Measurements from ENCODE around the gene FIZ1. TPM values are rescaled to one million over a fixed set of nuclear protein-coding genes. Genes with fewer than 3 reads are reported as not detected.

The FIZ1 gene
- total and polyA plus RNA-seq, 2 experiments from 2014 or later = 12.8 to 18.7 TPM

DNA sequence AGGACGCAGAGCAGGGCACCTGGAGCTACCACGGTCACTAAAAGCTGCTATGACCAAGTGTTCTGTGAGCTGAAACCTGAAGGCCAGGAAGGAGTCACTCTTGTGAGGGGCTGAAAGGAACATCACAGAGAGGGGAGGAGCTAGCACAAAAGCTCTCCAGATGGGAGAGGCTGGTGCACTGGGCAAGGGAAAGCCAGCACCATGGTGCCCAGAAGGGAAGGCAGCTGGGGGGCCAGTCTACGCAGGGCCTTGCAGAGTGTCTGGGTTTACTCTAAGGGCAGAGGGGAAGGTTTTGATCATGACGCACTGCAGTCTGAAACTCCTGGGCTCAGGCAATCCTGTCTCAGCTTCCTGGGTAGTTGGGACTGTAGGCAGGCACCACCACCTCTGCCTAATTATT is 37.4 kb upstream of the FIZ1 start:
- no peak for DNase-seq (ENCODE audit: low read depth in 1 of 2, low spot score in 1 of 2)
- TF ChIP-seq, protein P1, sequence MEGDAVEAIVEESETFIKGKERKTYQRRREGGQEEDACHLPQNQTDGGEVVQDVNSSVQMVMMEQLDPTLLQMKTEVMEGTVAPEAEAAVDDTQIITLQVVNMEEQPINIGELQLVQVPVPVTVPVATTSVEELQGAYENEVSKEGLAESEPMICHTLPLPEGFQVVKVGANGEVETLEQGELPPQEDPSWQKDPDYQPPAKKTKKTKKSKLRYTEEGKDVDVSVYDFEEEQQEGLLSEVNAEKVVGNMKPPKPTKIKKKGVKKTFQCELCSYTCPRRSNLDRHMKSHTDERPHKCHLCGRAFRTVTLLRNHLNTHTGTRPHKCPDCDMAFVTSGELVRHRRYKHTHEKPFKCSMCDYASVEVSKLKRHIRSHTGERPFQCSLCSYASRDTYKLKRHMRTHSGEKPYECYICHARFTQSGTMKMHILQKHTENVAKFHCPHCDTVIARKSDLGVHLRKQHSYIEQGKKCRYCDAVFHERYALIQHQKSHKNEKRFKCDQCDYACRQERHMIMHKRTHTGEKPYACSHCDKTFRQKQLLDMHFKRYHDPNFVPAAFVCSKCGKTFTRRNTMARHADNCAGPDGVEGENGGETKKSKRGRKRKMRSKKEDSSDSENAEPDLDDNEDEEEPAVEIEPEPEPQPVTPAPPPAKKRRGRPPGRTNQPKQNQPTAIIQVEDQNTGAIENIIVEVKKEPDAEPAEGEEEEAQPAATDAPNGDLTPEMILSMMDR (IDR thresholded peaks at IDR 0.05; ENCODE audit: low read depth, low read length) = no peak
- H3K27me3 ChIP-seq = no peaks in the 10 kb centered on the region
- H3K27ac ChIP-seq = no peak overlapping the region
- H3K4me3 ChIP-seq = no peak overlapping the region
- H3K4me1 ChIP-seq (ENCODE audit: low read depth) = peaks cover 5% of the 10 kb centered on the region
- no peaks in the 10 kb centered on the region for H3K36me3 ChIP-seq
- H3K9me3 ChIP-seq (ENCODE audit: low read depth) = no peaks in the 10 kb centered on the region

DNA sequence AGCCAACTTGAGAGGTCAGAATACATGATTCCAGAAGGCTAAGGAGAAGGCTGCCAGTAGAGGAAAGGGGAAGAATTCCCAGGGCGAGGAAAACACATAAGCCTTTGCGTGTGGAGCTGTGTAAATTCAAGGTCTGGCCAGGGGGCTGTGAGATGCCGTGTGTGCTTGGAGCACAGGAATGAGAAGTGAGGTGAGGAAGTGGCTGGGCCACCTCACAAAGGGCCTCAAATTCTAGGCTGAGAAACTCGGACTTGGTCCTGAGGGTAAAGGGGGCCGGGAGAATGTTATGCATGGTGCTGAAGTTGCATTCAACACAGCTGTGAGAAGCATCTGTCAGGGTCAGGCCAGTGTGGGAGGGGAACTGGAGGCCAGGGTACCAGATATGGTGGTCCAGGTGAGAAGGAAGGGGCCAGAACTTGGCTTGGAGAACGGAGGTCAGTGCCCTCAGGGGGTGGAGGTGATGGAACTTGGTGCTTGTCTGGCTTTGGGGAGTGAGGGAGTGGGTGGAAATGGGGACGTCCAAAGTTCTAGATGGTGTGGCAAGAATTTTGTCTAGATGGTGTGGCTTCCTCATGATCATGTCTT is 36.6 kb upstream of the FIZ1 start:
- H3K4me3 ChIP-seq = peak overlapping the region; percentile 93
- H3K27ac ChIP-seq = no peak overlapping the region
- H3K9me3 ChIP-seq (ENCODE audit: low read depth) = no peaks in the 10 kb centered on the region
- TF ChIP-seq, protein P1 (IDR thresholded peaks at IDR 0.05; ENCODE audit: low read depth, low read length) = no peak
- no peaks in the 10 kb centered on the region for H3K27me3 ChIP-seq
- no peaks in the 10 kb centered on the region for H3K36me3 ChIP-seq
- DNase-seq (ENCODE audit: low read depth in 1 of 2, low spot score in 1 of 2) = no peak
- peaks cover 5% of the 10 kb centered on the region for H3K4me1 ChIP-seq (ENCODE audit: low read depth)

DNA sequence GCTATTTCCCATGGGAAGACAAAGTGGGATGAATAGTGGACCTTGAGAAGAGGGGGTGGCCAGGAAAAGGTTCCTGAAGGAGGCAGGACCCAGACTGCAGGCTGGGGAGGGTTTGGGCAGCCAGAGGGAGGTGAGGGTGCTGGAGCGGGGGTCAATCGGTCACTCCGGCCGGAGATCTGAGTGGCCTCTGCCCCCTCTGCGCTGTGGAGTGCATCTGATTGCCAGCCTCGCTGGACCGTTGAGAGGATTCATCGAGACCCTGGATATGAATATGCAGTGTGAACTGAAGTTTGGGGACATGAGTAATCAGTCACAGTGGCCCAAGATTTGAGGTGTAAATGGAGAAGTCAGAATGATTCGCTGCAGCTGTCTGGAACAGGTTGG is 36.0 kb upstream of the FIZ1 start:
- Histone ChIP-seq H3K36me3 (no peaks in the 10 kb centered on the region), H3K27me3 (no peaks in the 10 kb centered on the region), H3K4me1 (ENCODE audit: low read depth) (peaks cover 5% of the 10 kb centered on the region), H3K9me3 (ENCODE audit: low read depth) (no peaks in the 10 kb centered on the region), H3K27ac (peak overlapping the region; percentile 96), H3K4me3 (peak overlapping the region; percentile 93)
- DNase-seq (ENCODE audit: low read depth in 1 of 2, low spot score in 1 of 2) = no peak
- TF ChIP-seq, protein P1 (IDR thresholded peaks at IDR 0.05; ENCODE audit: low read depth, low read length) = no peak

DNA sequence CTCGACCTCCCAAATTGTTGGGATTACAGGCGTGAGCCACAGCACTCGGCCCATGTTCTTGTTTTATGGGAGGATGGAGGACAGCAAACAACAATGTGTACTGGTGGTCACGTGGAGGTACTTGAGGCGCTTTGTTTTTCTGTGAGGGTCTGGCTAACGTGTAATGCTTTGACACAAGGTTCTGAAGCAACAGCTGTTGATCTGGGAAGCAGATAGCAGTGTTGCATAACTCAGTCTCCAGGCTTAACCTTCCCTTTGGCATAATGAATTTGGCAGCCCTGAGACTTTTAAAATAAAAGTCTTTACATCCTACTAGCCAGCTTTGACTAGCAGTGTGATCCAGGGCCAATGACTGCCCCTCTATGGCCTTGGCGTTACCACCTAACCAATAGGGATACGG is 34.5 kb upstream of the FIZ1 start:
- no peak overlapping the region for H3K4me3 ChIP-seq

DNA sequence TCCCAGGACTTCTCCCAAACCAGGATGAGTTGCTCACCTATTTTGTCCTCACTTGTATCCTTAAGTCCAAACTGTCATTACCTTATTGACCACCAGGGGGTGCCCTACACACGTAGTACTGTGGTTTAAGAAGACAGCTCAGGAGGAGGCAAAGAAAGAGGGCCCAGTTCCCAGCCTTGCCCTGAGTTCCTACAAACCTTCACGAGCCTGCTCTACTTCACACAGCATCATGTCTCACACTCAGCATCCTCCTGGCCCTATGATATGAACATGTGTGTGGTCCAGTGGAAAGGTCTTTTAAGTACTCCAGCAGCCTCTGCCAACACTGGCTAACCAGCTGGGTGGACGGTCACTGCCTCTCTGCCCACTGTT is 33.1 kb upstream of the FIZ1 start:
- no peak overlapping the region for H3K4me3 ChIP-seq
- H3K27me3 ChIP-seq = no peaks in the 10 kb centered on the region
- TF ChIP-seq, protein P1 (IDR thresholded peaks at IDR 0.05; ENCODE audit: low read depth, low read length) = peak; percentile 82
- peak; percentile 96 to 97 for DNase-seq (ENCODE audit: low read depth in 1 of 2, low spot score in 1 of 2)
- H3K4me1 ChIP-seq (ENCODE audit: low read depth) = peaks cover 5% of the 10 kb centered on the region
- peak overlapping the region; percentile 64 for H3K27ac ChIP-seq
- no peaks in the 10 kb centered on the region for H3K9me3 ChIP-seq (ENCODE audit: low read depth)
- H3K36me3 ChIP-seq = no peaks in the 10 kb centered on the region

More for the DNA sequence above, 34.5 kb upstream of the FIZ1 start:
- TF ChIP-seq, protein P1 (IDR thresholded peaks at IDR 0.05; ENCODE audit: low read depth, low read length) = no peak
- Histone ChIP-seq H3K27ac (no peak overlapping the region), H3K27me3 (no peaks in the 10 kb centered on the region), H3K36me3 (no peaks in the 10 kb centered on the region), H3K9me3 (ENCODE audit: low read depth) (no peaks in the 10 kb centered on the region), H3K4me1 (ENCODE audit: low read depth) (peaks cover 5% of the 10 kb centered on the region)
- DNase-seq (ENCODE audit: low read depth in 1 of 2, low spot score in 1 of 2) = no peak
